GM18858 (cell line): ENCODE results near the gene MAST3.

Experiments used
- ATAC-seq: cut with Tn5 transposase; IDR thresholded peaks from one replicate; pipeline ENCODE4 v1.9.1; 2021; ENCODE audit not compliant: unreplicated experiment

Gene MAST3

GRCh38 chr19:18110609-18111232 lies 13.1 kb downstream of the MAST3 start:
- ATAC-seq: no peak

GRCh38 chr19:18112989-18113478 lies 15.5 kb downstream of the MAST3 start:
- ATAC-seq: no peak

DNA sequence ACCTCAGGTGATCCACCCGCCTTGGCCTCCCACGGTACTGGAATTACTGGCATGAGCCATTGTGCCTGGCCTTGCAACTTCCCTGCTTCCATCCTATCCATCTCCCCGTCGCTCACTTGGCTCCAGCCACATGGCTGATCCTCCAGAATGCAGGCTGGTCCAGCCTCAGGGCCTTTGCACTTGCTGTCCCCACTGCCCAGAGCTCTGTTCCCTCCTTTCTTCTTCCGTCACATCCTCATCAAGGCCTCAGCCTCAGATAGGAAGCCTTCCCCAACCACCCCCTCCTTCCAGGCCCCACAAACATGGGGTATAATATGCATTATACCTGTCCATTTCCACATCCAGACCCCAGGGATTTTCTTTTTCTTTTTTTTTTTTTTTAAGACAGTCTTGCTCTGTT lies 16.2 kb downstream of the MAST3 start:
- no peak for ATAC-seq

DNA sequence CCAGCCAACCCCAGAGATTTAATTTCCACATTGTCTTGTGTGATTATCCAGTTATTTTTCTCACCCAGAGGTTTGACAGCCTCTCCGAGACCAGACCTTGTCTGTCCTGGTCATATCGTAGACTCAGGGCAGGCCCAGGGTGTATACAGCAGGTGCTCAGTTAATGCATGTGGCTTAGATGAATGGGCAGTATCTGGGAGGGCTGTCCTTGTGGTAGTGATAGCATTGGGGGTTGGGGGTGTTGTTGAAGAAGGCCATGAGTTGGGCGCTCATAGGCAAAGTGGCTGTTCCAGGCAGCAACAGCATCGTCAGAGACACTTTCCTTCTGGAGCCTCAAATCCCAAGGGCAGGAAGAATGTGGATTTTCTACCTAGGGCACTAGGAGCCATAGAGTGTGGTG lies 16.9 kb downstream of the MAST3 start:
- ATAC-seq: no peak

DNA sequence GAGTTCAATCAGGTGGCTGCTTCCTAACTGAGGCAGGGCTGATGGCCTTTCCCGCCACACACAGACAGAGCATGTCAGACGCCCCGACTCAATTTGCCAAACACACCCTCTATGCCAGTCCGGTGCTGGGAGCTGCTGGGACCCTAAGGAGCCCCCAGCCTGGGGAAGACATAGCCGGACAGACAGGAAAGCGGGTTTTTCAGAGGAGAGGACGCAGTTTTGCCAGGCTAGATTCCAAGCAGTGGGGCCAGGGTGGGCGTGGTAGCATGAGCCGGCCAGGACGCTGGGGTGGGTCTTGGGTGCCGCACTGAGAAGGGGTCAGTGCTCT lies 19.8 kb downstream of the MAST3 start:
- no peak for ATAC-seq

GRCh38 chr19:18117692-18118378 lies 20.3 kb downstream of the MAST3 start:
- no peak for ATAC-seq

GRCh38 chr19:18118420-18119012 lies 20.9 kb downstream of the MAST3 start:
- ATAC-seq: no peak

DNA sequence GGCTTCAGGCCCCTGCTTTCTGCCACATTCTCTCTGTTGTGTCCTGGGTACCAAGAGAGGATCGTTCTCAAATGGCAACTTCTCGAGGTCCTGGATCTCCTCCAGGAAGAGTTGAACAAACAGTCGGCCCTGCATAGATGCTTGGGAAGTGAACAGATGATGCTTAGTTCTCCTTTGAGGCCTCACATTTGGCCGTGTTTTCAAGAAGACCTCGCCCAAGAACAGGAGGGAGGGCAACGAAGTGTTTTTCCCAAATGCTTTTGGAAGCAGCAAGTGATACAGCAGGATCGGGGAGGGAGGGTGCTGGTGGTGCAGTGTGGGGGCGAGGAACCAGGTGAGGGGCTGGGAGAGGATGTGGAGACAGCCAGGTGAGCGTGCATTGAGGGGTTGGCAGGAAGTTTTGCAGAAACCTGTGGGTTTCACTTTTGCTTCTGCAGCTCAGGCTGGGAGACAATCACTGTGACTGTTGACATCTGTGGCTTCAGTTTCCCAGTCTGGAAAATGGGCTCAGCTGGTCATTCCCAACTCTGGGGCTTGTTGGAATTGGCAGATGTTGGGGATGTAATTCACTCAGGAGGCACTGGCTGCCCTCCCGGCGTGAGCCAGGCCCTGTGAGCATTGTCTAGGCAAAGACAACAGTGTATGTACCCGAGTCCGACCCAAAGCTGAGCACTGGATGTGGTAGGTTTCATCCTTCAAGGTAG lies 21.6 kb downstream of the MAST3 start:
- ATAC-seq: no peak

GRCh38 chr19:18119717-18120105 lies 22.1 kb downstream of the MAST3 start:
- no peak for ATAC-seq

GRCh38 chr19:18120127-18120526 lies 22.5 kb downstream of the MAST3 start:
- ATAC-seq: no peak

- ATAC-seq: no peak
Observed at GRCh38 chr19:18121166-18121565, 23.6 kb downstream of the MAST3 start.

DNA sequence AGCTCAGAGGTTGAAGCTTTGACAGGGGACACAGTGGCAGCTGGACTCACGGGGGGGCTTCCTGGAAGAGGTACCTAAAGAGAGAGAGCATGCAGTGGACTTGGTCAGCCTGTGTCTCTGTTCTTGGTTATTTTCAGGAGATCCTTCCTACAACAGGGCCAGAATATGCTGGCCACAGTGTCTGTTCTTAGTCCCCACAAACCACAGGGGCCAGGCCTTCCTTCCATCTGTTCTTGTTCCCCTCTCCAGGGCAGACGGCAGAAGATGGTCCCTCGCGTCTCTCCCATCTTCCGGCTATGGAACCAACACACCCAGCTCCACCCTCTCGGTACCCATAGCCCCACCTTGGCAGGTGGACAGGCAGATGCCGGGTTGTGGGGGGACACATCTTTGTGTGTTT lies 24.8 kb downstream of the MAST3 start:
- no peak for ATAC-seq

DNA sequence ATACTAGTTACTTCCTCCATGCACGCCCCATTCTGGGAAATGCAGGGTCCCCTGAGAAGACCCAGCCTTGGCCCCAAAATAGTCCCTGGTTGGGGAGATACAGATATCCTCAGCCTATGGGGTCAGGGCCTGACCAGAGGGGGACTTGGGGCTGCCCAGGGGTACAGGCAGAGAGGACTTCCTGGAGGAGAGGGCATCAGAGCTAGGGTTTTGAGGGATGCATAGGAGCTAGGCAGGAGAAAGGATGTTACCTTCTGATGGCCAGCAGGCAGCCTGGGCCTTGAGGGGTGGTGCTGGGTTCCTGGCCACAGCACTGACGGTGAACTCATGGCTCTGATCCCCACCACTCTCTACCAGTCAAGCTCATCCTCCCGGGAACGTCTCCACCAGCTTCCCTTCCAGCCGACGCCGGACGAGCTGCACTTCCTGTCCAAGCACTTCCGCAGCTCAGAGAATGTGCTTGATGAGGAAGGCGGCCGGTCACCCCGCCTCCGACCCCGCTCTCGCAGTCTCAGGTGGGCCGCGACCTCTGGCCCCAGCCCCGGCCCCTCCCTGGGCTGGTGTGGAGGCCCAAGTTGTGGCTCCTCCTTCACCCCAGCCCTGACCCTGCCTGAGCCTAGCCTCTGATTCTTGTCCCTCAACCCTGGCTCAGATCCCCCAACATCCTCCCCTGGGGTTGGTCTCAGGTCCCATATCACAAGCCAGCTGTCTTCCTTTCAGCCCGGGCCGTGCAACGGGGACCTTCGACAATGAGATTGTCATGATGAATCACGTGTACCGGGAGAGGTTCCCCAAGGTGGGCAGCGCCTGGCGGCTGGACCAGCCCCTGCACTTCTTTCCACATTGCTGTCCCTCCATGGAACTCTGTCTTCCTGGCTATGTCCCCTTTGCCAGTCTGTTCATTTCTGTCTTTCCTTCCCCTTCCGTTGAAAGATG lies 25.6 kb downstream of the MAST3 start:
- ATAC-seq: no peak

- ATAC-seq: no peak
Observed at GRCh38 chr19:18123819-18124218, 26.2 kb downstream of the MAST3 start.

DNA sequence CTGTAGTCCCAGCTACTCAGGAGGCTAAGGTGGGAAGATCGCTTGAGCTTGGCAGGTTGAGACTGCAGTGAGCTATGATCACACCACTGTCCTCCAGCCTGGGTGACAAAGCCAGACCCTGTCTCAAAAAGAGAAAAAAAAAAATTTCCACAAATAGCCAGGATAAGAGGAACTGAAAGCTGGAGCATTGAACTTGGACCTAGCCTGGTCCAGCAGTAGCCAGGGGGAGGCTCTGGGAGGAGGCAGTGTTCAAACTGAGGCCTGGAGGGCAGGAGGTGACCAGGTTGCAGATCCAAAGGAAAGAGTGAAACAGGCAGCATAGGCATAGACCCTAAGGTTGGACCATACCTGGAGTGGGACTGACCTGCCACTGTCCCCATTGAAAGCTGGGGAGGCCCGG lies 28.5 kb downstream of the MAST3 start:
- ATAC-seq: no peak

DNA sequence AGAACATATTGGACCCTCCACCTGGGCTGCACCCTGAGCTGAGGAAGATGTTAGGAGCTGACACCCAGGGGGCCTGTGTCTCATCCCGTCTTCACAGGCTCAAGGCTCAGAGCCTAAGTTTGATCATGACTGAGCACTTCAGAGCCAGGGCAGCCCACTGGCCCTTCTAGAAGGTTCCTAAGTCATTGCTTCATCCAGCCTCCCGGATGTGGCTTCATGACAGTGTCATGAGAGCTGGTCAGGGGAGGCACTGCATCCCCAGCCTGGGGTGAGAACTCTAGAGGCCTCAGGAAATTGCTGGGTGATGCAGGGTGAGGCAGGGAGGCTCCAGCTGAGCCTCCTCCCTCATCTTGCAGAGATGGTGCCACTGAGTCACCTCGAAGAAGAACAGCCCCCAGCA lies 30.5 kb downstream of the MAST3 start:
- ATAC-seq: no peak

DNA sequence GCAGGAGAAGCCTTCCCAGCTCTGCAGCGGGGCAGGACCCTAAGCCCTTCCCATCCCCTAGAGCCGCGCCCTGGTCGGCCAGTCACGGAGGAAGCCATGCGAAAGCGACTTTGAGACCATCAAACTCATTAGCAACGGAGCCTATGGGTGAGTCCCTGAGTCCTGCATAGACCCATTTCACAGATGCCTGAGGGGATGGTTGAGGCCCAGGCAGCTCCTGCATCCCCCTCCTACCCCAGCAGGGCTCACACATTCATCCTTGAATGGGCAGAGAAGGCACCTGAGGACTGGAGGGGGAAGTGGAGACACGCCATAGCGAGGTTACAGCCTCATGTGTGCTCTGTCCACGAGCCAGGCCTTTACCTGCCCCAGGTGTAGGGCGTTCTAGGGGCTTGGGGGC lies 31.2 kb downstream of the MAST3 start:
- ATAC-seq: no peak

DNA sequence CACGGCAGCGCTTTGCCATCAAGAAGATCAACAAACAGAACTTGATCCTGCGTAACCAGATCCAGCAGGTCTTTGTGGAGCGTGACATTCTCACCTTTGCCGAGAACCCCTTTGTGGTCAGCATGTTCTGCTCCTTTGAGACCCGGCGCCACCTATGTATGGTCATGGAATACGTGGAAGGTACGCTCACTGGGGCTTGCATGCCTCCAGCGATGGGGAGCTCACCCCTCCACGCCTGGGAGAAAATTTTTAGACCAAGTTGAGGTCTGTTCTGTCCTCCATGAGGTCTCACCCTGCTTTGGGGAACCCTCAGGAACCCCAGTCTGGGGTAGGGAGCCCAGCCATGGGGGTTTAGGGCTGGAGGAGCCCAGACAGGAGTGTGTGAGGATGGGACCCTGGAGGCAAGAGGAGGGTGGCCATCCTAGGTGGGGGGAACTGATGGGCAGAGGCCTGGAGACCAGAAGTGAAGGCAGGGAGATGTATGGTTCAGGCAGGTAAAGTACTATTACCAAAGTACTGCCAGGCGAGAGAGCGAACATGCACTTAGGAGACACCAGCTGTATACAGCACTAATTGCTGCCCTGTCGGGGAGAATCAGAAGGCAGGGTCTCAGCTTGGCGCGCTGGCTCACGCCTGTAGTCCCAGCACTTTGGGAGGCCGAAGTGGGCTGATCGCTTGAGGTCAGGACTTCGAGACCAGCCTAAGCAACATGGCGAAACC lies 33.1 kb downstream of the MAST3 start:
- no peak for ATAC-seq

DNA sequence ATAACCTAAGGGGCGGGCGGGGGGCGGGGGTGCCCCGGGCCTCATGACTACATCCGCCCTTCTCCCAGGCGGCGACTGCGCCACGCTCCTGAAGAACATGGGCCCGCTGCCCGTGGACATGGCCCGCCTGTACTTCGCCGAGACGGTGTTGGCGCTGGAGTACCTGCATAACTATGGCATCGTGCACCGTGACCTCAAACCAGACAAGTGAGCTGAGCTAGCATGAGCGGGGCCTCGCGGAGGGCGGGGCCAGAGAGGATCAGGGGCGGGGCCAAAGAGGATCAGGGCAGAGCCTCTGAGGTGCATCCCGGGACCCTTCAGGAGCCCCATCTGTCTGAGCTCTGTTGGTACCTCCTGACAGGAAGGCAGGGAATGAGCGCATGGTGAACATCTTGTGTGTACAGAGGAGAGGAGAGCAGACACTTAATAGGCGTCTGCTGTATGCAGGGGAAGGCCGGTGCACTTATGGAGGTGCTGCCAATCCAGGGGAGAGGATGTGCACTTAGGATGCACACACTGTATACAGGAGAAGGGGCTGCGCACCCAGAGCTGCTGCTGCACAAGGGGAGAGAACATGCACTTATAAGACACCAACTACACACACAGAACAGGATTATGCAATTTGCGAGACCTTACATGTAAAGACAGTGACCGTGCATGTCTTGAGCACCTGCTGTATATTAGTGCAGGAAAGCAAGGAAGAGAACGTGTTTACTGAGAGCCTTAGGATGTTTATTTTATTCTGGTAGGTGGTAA lies 34.4 kb downstream of the MAST3 start:
- no peak for ATAC-seq
